Heart right ventricle (tissue), 16 donors: ENCODE data around the gene UGGT2. TPM values are rescaled to one million over a fixed set of nuclear protein-coding genes. Genes with fewer than 3 reads are reported as not detected.

Experiments used
- ATAC-seq, 8 donors: fragments of 200-7000 bp; cut with Tn5 transposase; one replicate each; pipeline ENCODE4 v1.9.1; 2020; ENCODE audit warnings: mild to moderate bottlenecking in 8 of 8, moderate library complexity in 8 of 8, moderate number of reproducible peaks in 1 of 8
- DNase-seq, 2 donors: peaks; one replicate each; pipeline ENCODE4 v3.0.0-alpha.2; 2020
- H3K27ac ChIP-seq, 10 donors: fragments of 200-600 bp; sonication (generic) in 2 of 10; one replicate each; pipeline versions ENCODE4 v1.5.0 to v1.8.0; 2020 to 2022; ENCODE audit warnings: mild to moderate bottlenecking in 3 of 10
- H3K27me3 ChIP-seq, 7 donors: fragments of 200-600 bp; one replicate each; pipeline ENCODE4 v1.8.0; 2021 to 2022; ENCODE audit warnings: mild to moderate bottlenecking in 2 of 7
- H3K36me3 ChIP-seq, 9 donors: fragments of 200-600 bp; sonication (generic) in 1 of 9; one replicate each; pipeline versions ENCODE4 v1.5.0 to v1.8.0; 2020 to 2022; ENCODE audit warnings: mild to moderate bottlenecking in 2 of 9
- H3K4me1 ChIP-seq, 9 donors: fragments of 200-600 bp; sonication (generic) in 1 of 9; one replicate each; pipeline versions ENCODE4 v1.5.0 to v1.8.0; 2020 to 2022; ENCODE audit warnings: mild to moderate bottlenecking in 4 of 9
- H3K4me3 ChIP-seq, 10 donors: fragments of 200-600 bp; sonication (generic) in 2 of 10; one replicate each; pipeline versions ENCODE4 v1.5.0 to v1.8.0; 2020 to 2022; ENCODE audit warnings: mild to moderate bottlenecking in 7 of 10, moderate library complexity in 2 of 10
- H3K9me3 ChIP-seq, 11 donors: fragments of 200-600 bp in 10 of 11; sonication (generic) in 2 of 11; one replicate each; pipeline versions ENCODE4 v1.5.0 to v1.8.0; 2013 to 2022; ENCODE audit warnings: mild to moderate bottlenecking in 2 of 11, control low read depth in 1 of 11, moderate library complexity in 1 of 11
- CTCF ChIP-seq, 9 donors: fragments of 200-600 bp; sonication (generic) in 2 of 9; IDR thresholded peaks; one replicate each; pipeline versions ENCODE4 v1.5.0 to v1.8.0; 2021 to 2022; ENCODE audit warnings: antibody characterized with exemption in 9 of 9, mild to moderate bottlenecking in 5 of 9, moderate library complexity in 1 of 9
- WGBS, 2 donors: extraction: QIAGEN DNeasy Blood & Tissue Kit; methylation state at CpG; one replicate each; pipeline ENCODE4 v1.1.7; 2013; ENCODE audit warnings: inconsistent platforms in 1 of 2; 5-methylcytosine and 5-hydroxymethylcytosine counted together
- intact Hi-C, 10 donors: fragments of 100-400 bp; cut with DNase I; formaldehyde crosslinking; loops; one replicate each; pipeline versions ENCODE4 v1.11.1 to v1.14.2; 2022
- long read RNA-seq, 3 donors: library from polyadenylated mRNA; unstranded; transcript quantifications; one replicate each; pipeline ENCODE4 v2.0.0, GENCODE V29; 2020 to 2021
- polyA plus RNA-seq, 2 donors: library from polyadenylated mRNA; stranded (reverse); fragments of 200-250 nt; gene quantifications; one replicate each; pipeline ENCODE4 v1.2.3, GENCODE V29; 2013
- total RNA-seq, 10 donors: library from RNA; stranded (reverse); fragmentation: NEBNext Ultra II Directional in 3 of 10; extraction: Animal tissue kit (Norgen Biotek cat#: 25700) in 3 of 10; gene quantifications; one replicate each; pipeline versions ENCODE4 v1.2.1 to v1.2.4, GENCODE V29; 2021 to 2023
- donor health status: Arrhythmogenic right ventricular cardiomyopathy.
- donor health status: ischemic (EF 13 %, LVEDD 7.1; RV severe dilation, severe dysfunction).
- donor health status: healthy with polysubstance abuse.
- donor health status: DM: no; HTN: yes; CAD: no.
- donor health status: DM: no; HTN: no; CAD: no.
- donor health status: ischemic (EF 25% LVEDD 6.9; RV normal size, moderate dysfunction).
- donor health status: ischemic (EF 25% LVEDD 5.7; RV mildly dilated, moderate dysfunction).
- donor health status: healthy.
- donor health status: DM: yes; HTN: yes; CAD: no.
- donor health status: Ischemic cardiomyopathy.
- donor health status: ischemic (EF 35%, LVEDD 5.7; RV mildly dilated, moderate dysfunction).
- donor health status: nonischemic (EF 11% LVEDD 7.7; RV severe dilation, severe dysfunction).
- donor health status: DM: yes; HTN: yes; CAD: no.
- donor health status: PGD.
- donor health status: ischemic (EF 29% LVEDD 5.4; RV normal size, mild dysfunction).
- donor health status: nonischemic (EF 23%, LVEDD 6.1; RV moderate dilation, normal function).

Gene UGGT2
- total RNA-seq (10 to 100 TPM in 9 of 10 donors, 1 to 10 TPM in 1; 9.8 to 13.4 (median 11.5) TPM), polyA plus RNA-seq (1 to 10 TPM; 4.7 to 8.2 TPM)
- long read RNA-seq, donor 1, partial matches to known transcripts: 3 of 4 reads
- long read RNA-seq, donor 1, other reads (novel, unspliced or antisense): 1 of 4 reads
- long read RNA-seq, donor 2, full-length matches to known transcripts: 2 of 10 reads
- long read RNA-seq, donor 2, partial matches to known transcripts: 6 of 10 reads
- long read RNA-seq, donor 2, other reads (novel, unspliced or antisense): 2 of 10 reads
- long read RNA-seq, donor 3, partial matches to known transcripts: 4 of 9 reads
- long read RNA-seq, donor 3, other reads (novel, unspliced or antisense): 4 of 9 reads

- Histone ChIP-seq H3K9me3 (peaks cover 0 to 5% (median 0%) of the 10 kb centered on the region in 11 donors), H3K36me3 (no peaks in the 10 kb centered on the region), H3K4me3 (peak within 1 kb of the TSS; percentile 57 to 94 (median 82)), H3K27me3 (peaks cover 0 to under 1% (median 0%) of the 10 kb centered on the region in 7 donors), H3K27ac (peak within 1 kb of the TSS; percentile 61 to 89 (median 82)), H3K4me1 (peaks cover 0 to 11% (median 8%) of the 10 kb centered on the region in 9 donors)
- 0% methylated on average over 71 to 77 of the region's 77 CpGs for WGBS, 2 donors
- ATAC-seq (peak; percentile 100), DNase-seq (peak; percentile 94 to 97)
- intact Hi-C loops: loop anchor here in 1 of 10 donors (5.0 kb wide), 1 partner anchor 371 kb away; no protein-coding TSS in a partner anchor
- TF ChIP-seq CTCF (IDR thresholded peaks at IDR 0.05): peak in 5 of 9 donors; percentile 9 to 37 (median 25)
Observed at GRCh38 chr13:96053003-96053703, at the start of gene UGGT2. Gene UGGT2 (minus strand): TSS chr13:96053401. CDS start chr13:96053312, 89 bp downstream.

GRCh38 chr13:96100457-96101220 is 47.4 kb upstream of the UGGT2 start:
- WGBS, 2 donors: 81 to 82% methylated on average over 4 of the region's 4 CpGs
- ATAC-seq (no peak), DNase-seq (no peak)
- no peaks in the 10 kb centered on the region for H3K9me3 ChIP-seq
- H3K4me3 ChIP-seq: no peak overlapping the region
- peaks cover 0 to 17% (median 0%) of the 10 kb centered on the region in 7 donors for H3K27me3 ChIP-seq
- TF ChIP-seq CTCF (IDR thresholded peaks at IDR 0.05): no peak
- H3K4me1 ChIP-seq: no peaks in the 10 kb centered on the region
- intact Hi-C loops: no loop called here
- H3K27ac ChIP-seq: no peak overlapping the region
- no peaks in the 10 kb centered on the region for H3K36me3 ChIP-seq

GRCh38 chr13:96093296-96094006 is 40.2 kb upstream of the UGGT2 start:
- Histone ChIP-seq H3K4me1 (peaks cover 0 to 16% (median 5%) of the 10 kb centered on the region in 9 donors), H3K9me3 (no peaks in the 10 kb centered on the region), H3K27ac (no peak overlapping the region), H3K4me3 (no peak overlapping the region), H3K36me3 (no peaks in the 10 kb centered on the region), H3K27me3 (peaks cover 7 to 74% (median 58%) of the 10 kb centered on the region in 7 donors)
- TF ChIP-seq CTCF (IDR thresholded peaks at IDR 0.05): no peak
- DNase-seq (no peak), ATAC-seq (no peak)
- intact Hi-C loops: no loop called here
